ENCODE results near the gene MFN2. TPM values are rescaled to one million over a fixed set of nuclear protein-coding genes. Genes with fewer than 3 reads are reported as not detected.

The MFN2 gene
- total and polyA plus RNA-seq, 9 of the 15 experiments (the other 6 are each of a cell fraction or from before 2014, with no cell fraction given) = 10.5 to 158 (median 87.1) TPM

DNA sequence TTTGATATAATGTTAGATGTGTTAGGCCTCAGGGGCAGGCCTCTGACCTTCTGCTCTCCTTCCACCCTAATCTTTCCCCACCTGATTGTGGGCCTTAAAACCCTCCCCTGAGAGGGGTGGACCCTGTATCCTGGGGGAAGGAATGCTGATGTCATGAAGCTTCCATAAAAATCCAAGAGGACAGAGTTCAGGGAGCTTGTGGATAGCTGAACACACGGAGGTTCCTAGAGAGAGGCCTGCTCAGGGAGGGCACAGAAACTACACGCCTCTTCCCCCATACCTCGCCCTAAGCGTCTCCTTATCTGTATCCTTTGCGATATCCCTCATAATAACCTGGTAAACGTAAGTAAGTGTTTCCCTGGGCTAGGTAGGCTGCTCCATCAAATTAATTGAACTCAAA, 4.3 kb downstream of the MFN2 start:
- Histone ChIP-seq H3K9ac (ENCODE audit: insufficient read depth in 1 of 2, low read depth in 2 of 2, low read length in 2 of 2) (peak overlapping the region; percentile 0 to 11; a peak in 1 of 4 replicates), H3K36me3 (ENCODE audit: control insufficient read depth, insufficient read depth, low read length) (peaks cover 78% of the 10 kb centered on the region), H3K79me2 (ENCODE audit: control insufficient read depth, insufficient read depth, low read length) (peaks cover 91% of the 10 kb centered on the region), H3K4me3 (no peak overlapping the region), H2AFZ (ENCODE audit: low read depth, low read length) (no peak overlapping the region), H3K27me3 (ENCODE audit: control insufficient read depth in 2 of 2, insufficient read depth in 2 of 2, low read length in 2 of 2) (no peaks in the 10 kb centered on the region), H3K9me3 (replicated peaks; ENCODE audit: control insufficient read depth, insufficient read depth, low read depth, low read length) (no peaks in the 10 kb centered on the region), H3K4me2 (ENCODE audit: insufficient read depth, low read length) (peak overlapping the region; percentile 50), H3K4me1 (replicated peaks in 1 of 2; ENCODE audit: control insufficient read depth in 2 of 2, insufficient read depth in 2 of 2, low read length in 2 of 2) (peaks cover 28 to 41% of the 10 kb centered on the region in 2 experiments; a peak in 4 of 5 replicates), H3K9me1 (ENCODE audit: control insufficient read depth, insufficient read depth, low read length) (peaks cover 13% of the 10 kb centered on the region), H4K20me1 (replicated peaks; ENCODE audit: control insufficient read depth, insufficient read depth, low read length) (peaks cover 34% of the 10 kb centered on the region), H3K27ac (ENCODE audit: extremely low read depth, low read depth, low read length) (no peak overlapping the region; the same call in 2 of the 3 replicates)
- ATAC-seq (no peak), DNase-seq (ENCODE audit: extremely low read depth in 1 of 4, low spot score in 3 of 4) (no peak), FAIRE-seq (no peak)
- CTCF ChIA-PET (ENCODE audit: low intra/inter-chr PET ratio) = no interaction called here
- intact Hi-C loops (cut with micrococcal nuclease) (loop anchor here (5.0 to 10.0 kb wide), 3 partner anchors 77 to 230 kb away; no protein-coding TSS in a partner anchor), in situ Hi-C loops (cut with MboI) (no loop called here)
- POLR2A ChIA-PET = interaction anchor here (0.7 to 8.1 kb wide), 7 partner anchors 8 to 90 kb away, joined by 3 to 141 read pairs (median 6); partner anchors contain the start of gene MIIP
- no TSS peak for BruUV-seq (replicated peaks)
- 58% methylated on average over 6 of the region's 6 CpGs for WGBS (ENCODE audit: insufficient coverage, low coverage, missing lambda C conversion rate)
- TF ChIP-seq NR4A1 (CRISPR knock-in tag; IDR thresholded peaks at IDR 0.05) (no peak), NR4A1 (tag; IDR thresholded peaks at IDR 0.05) (no peak)
- TF ChIP-seq, protein P1, sequence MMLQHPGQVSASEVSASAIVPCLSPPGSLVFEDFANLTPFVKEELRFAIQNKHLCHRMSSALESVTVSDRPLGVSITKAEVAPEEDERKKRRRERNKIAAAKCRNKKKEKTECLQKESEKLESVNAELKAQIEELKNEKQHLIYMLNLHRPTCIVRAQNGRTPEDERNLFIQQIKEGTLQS (IDR thresholded peaks at IDR 0.05) = 0 out of 2 replicates have a peak, but pooled peaks have one; percentile 1
- TF ChIP-seq, protein P1 (CRISPR knock-in tag; conservative IDR thresholded peaks at IDR 0.05) = no peak

DNA sequence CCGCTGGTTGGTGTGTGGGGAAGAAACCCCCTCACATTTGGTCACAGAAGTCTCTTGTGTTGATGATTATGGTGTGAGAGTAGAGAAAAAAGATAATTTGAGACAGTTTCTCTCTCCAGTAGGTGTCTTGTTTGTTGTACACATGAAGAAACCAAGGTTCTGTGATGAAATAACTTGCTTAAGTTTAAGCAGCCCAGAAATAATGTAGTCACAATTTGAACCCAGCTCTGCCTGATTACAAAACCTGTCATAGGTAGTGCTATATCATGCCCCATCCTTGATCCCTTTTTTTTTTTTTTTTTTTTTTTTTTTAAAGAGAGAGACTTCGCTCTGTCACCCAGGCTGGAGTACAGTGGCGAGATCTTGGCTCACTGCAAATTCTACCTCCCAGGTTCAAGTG, 4.9 kb downstream of the MFN2 start:
- no peak overlapping the region for H3K4me3 ChIP-seq
- H3K36me3 ChIP-seq (ENCODE audit: control insufficient read depth, insufficient read depth, low read length) = peaks cover 84% of the 10 kb centered on the region
- CTCF ChIA-PET (ENCODE audit: low intra/inter-chr PET ratio) = no interaction called here
- ATAC-seq (no peak), DNase-seq (ENCODE audit: extremely low read depth in 1 of 4, low spot score in 3 of 4) (no peak), FAIRE-seq (no peak)
- no TSS peak for BruUV-seq (replicated peaks)
- 92% methylated on average over 2 of the region's 3 CpGs for WGBS (ENCODE audit: insufficient coverage, low coverage, missing lambda C conversion rate)
- intact Hi-C loops (cut with micrococcal nuclease) = loop anchor here (10.0 kb wide), 1 partner anchor 230 kb away; no protein-coding TSS in a partner anchor
- no peak overlapping the region for H3K27ac ChIP-seq (ENCODE audit: extremely low read depth, low read depth, low read length)
- in situ Hi-C loops (cut with MboI) = no loop called here
- no peak overlapping the region for H3K9ac ChIP-seq (ENCODE audit: insufficient read depth in 1 of 2, low read depth in 2 of 2, low read length in 2 of 2)
- peaks cover 34% of the 10 kb centered on the region for H4K20me1 ChIP-seq (replicated peaks; ENCODE audit: control insufficient read depth, insufficient read depth, low read length)
- POLR2A ChIA-PET = interaction anchor here (1.2 to 8.1 kb wide), 4 partner anchors 12 to 76 kb away, joined by 3 to 141 read pairs (median 6); partner anchors contain the start of gene MIIP
- H2AFZ ChIP-seq (ENCODE audit: low read depth, low read length) = no peak overlapping the region
- no peak overlapping the region for H3K4me2 ChIP-seq (ENCODE audit: insufficient read depth, low read length)
- peaks cover 24 to 38% of the 10 kb centered on the region in 2 experiments; a peak in 4 of 5 replicates for H3K4me1 ChIP-seq (replicated peaks in 1 of 2; ENCODE audit: control insufficient read depth in 2 of 2, insufficient read depth in 2 of 2, low read length in 2 of 2)
- H3K27me3 ChIP-seq (ENCODE audit: control insufficient read depth in 2 of 2, insufficient read depth in 2 of 2, low read length in 2 of 2) = no peaks in the 10 kb centered on the region
- peaks cover 13% of the 10 kb centered on the region for H3K9me1 ChIP-seq (ENCODE audit: control insufficient read depth, insufficient read depth, low read length)
- TF ChIP-seq SLC30A9 (CRISPR knock-in tag; IDR thresholded peaks at IDR 0.05) = no peak
- H3K9me3 ChIP-seq (replicated peaks; ENCODE audit: control insufficient read depth, insufficient read depth, low read depth, low read length) = no peaks in the 10 kb centered on the region
- H3K79me2 ChIP-seq (ENCODE audit: control insufficient read depth, insufficient read depth, low read length) = peaks cover 97% of the 10 kb centered on the region
